DOHH2 (cell line): ENCODE measurements around the gene MTOR.

Source experiments
- H3F3A ChIP-seq: fragments of 200-600 bp; sonication (generic), shearing (Covaris generic); 2 replicates; pipeline ENCODE4 v1.6.0; 2016; ENCODE audit warnings: antibody characterized with exemption, mild to moderate bottlenecking; ENCODE audit not compliant: control insufficient read depth, insufficient read depth
- H3K27ac ChIP-seq: fragments of 200-600 bp; sonication (generic); 2 replicates; pipeline ENCODE4 v1.5.1; 2014; ENCODE audit warnings: low read depth, mild to moderate bottlenecking, low read length, moderate library complexity
- H3K27me3 ChIP-seq: fragments of 200-600 bp; sonication (generic); 2 replicates; pipeline ENCODE4 v1.6.1; 2014; ENCODE audit warnings: mild to moderate bottlenecking, low read length, mixed read lengths; ENCODE audit not compliant: control insufficient read depth
- H3K36me3 ChIP-seq: fragments of 200-600 bp; sonication (generic); 2 replicates; pipeline ENCODE4 v1.6.1; 2014; ENCODE audit warnings: mild to moderate bottlenecking, low read length, moderate library complexity, mixed read lengths; ENCODE audit not compliant: control insufficient read depth
- H3K4me1 ChIP-seq: fragments of 200-600 bp; sonication (generic); 2 replicates; pipeline ENCODE4 v1.6.1; 2014; ENCODE audit warnings: mild to moderate bottlenecking, low read length, mixed read lengths; ENCODE audit not compliant: control insufficient read depth
- H3K4me2 ChIP-seq: fragments of 200-600 bp; sonication (generic); 2 replicates; pipeline ENCODE4 v1.6.0; 2014; ENCODE audit warnings: mild to moderate bottlenecking, low read length, moderate library complexity
- H3K4me3 ChIP-seq: fragments of 200-600 bp; sonication (generic); 2 replicates; pipeline ENCODE4 v1.5.1; 2014; ENCODE audit warnings: mild to moderate bottlenecking, low read length, mixed read lengths
- H3K79me2 ChIP-seq: fragments of 200-600 bp; sonication (generic); 2 replicates; pipeline ENCODE4 v1.6.1; 2014; ENCODE audit warnings: mild to moderate bottlenecking, low read length, mixed read lengths; ENCODE audit not compliant: control insufficient read depth
- H3K9me2 ChIP-seq: fragments of 200-600 bp; sonication (generic); replicated peaks from 2 replicates; pipeline ENCODE4 v1.6.1; 2014; ENCODE audit warnings: mild to moderate bottlenecking, low read length, mixed read lengths; ENCODE audit not compliant: control insufficient read depth
- H3K9me3 ChIP-seq: fragments of 200-600 bp; sonication (generic); 2 replicates; pipeline ENCODE4 v1.6.1; 2014; ENCODE audit warnings: antibody characterized with exemption, low read length, mixed read lengths; ENCODE audit not compliant: control insufficient read depth, insufficient read depth
- H4K20me1 ChIP-seq: fragments of 200-600 bp; sonication (generic); 2 replicates; pipeline ENCODE4 v1.6.0; 2014; ENCODE audit warnings: low read depth, mild to moderate bottlenecking, antibody characterized with exemption, low read length, moderate library complexity; ENCODE audit not compliant: control insufficient read depth, insufficient read depth
- CTCF ChIP-seq: fragments of 200-600 bp; sonication (generic); IDR thresholded peaks from one replicate; pipeline ENCODE4 v1.5.1; 2014; ENCODE audit warnings: antibody characterized with exemption, mild to moderate bottlenecking, low read depth, low read length; ENCODE audit not compliant: poor library complexity, severe bottlenecking
- EZH2phosphoT487 ChIP-seq: fragments of 200-600 bp; sonication (generic); IDR thresholded peaks from 2 replicates; pipeline ENCODE4 v1.6.1; 2017; ENCODE audit warnings: borderline replicate concordance, mild to moderate bottlenecking, antibody characterized with exemption, low read length, moderate library complexity, mixed read lengths

Gene MTOR

DNA sequence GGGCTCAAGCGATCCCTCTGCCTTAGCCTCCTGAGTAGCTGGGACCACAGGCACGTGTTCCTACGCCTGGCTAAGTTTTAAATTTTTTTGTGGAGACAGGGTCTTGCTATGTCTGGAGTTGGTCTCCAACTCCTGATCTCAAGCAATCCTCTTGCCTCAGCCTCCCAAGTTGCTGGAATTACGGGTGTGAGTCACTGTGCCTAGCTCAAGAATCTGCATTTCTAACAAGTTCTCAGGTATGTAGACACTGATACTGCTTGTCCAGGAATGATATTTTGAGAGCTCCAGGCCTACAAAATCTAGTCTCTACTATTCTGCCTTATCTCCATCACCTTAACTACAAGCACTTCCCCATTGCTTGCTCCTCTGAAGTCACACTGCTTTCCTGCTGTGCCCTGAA lies 50.9 kb downstream of the MTOR start:
- peaks cover 86% of the 10 kb centered on the region for H3K36me3 ChIP-seq
- no peak overlapping the region for H3K4me2 ChIP-seq
- no peaks in the 10 kb centered on the region for H3K4me1 ChIP-seq
- H4K20me1 ChIP-seq = no peaks in the 10 kb centered on the region
- H3K9me2 ChIP-seq = no peaks in the 10 kb centered on the region
- H3K27ac ChIP-seq = no peak overlapping the region
- no peaks in the 10 kb centered on the region for H3K27me3 ChIP-seq
- no peaks in the 10 kb centered on the region for H3K9me3 ChIP-seq
- no peak for TF ChIP-seq EZH2phosphoT487
- TF ChIP-seq CTCF = no peak
- no peaks in the 10 kb centered on the region for H3K79me2 ChIP-seq
- H3K4me3 ChIP-seq = no peak overlapping the region
- H3F3A ChIP-seq = no peaks in the 10 kb centered on the region

DNA sequence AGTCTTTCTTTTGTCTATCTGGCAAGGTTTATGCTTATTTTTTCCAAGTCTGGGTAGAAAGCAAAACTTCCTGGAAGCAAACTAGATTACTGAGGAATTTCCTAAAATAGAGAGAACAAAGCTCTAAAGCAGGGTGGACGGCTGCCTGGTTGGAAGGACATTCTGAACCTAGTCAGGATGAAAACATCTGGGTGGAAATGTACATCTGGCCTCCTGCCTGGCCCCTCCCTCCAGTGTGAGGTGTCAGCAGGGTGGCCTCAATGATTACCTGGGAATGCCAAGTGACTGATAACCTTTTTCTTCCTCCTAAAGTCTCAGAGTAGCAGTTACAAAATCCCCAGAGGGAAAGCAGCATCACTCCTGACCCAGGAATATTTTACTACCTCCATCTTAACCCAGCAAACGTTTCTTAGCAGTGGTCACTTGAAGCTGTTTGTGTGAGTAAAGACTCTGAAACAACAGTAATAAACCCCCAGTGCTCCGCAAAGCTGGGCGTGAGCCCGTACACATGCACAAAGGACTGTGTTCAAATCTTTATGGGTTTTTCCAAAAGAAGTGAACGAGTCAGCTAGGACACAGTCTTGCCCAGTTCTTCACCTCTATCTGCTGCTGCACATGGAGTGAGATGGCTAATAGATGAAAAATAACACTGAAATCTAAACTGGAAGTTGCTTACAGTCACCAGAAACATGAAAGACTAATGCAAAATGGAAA lies 54.3 kb downstream of the MTOR start:
- no peaks in the 10 kb centered on the region for H3K9me3 ChIP-seq
- TF ChIP-seq CTCF = no peak
- no peak for TF ChIP-seq EZH2phosphoT487
- no peaks in the 10 kb centered on the region for H3K27me3 ChIP-seq
- no peak overlapping the region for H3K4me2 ChIP-seq
- H4K20me1 ChIP-seq = no peaks in the 10 kb centered on the region
- no peaks in the 10 kb centered on the region for H3K9me2 ChIP-seq
- H3K79me2 ChIP-seq = no peaks in the 10 kb centered on the region
- no peaks in the 10 kb centered on the region for H3F3A ChIP-seq
- H3K27ac ChIP-seq = no peak overlapping the region
- no peaks in the 10 kb centered on the region for H3K4me1 ChIP-seq
- no peak overlapping the region for H3K4me3 ChIP-seq
- H3K36me3 ChIP-seq = peaks cover 87% of the 10 kb centered on the region

DNA sequence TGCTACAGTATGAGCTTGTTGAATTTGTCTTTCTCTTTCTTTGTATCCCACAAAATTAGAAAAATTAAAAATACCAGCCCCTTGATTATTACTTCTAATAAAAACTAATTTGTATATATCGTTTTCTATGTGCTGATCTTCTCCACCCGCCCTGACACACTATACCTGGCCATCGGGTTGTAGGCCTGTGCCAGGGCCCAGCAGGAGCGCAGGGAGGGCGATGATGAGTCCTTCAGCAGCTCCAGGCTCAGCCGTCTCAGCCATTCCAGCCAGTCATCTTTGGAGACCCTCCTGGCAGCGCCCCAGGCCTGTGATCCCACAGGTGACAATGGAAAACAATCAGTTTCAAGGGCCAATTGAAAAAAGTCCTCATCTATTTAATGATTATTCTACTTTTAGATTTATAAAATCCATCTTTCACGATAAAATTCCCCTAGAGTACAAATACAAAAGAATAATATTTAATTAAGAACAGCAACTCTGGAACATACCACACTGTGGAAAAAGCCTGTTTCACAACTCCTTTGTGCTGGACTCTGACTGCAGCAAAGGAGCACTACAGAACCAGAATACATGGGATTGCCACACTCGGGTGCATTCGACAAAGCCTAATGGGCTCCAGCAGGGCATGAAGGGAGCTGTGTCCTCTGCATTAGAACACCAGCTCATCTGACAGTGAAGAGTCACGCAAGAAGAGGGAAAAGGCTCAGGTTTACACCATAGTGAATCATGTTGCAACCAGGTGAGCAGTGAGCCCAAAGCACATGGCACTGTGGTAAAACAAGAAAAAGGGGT lies 57.8 kb downstream of the MTOR start:
- no peak overlapping the region for H3K27ac ChIP-seq
- H3K4me1 ChIP-seq = no peaks in the 10 kb centered on the region
- H3K9me2 ChIP-seq = no peaks in the 10 kb centered on the region
- H3K4me3 ChIP-seq = no peak overlapping the region
- H3K27me3 ChIP-seq = no peaks in the 10 kb centered on the region
- H3K36me3 ChIP-seq = peaks cover 72% of the 10 kb centered on the region
- no peaks in the 10 kb centered on the region for H3K9me3 ChIP-seq
- TF ChIP-seq CTCF (no peak), EZH2phosphoT487 (no peak)
- no peaks in the 10 kb centered on the region for H4K20me1 ChIP-seq
- no peak overlapping the region for H3K4me2 ChIP-seq
- no peaks in the 10 kb centered on the region for H3F3A ChIP-seq
- H3K79me2 ChIP-seq = no peaks in the 10 kb centered on the region
